HCT116 (cell line): ENCODE results near the gene CBL.

Experiments used
- CBX3 ChIP-seq: IDR thresholded peaks from 2 replicates; pipeline ENCODE4 v1.6.1; 2012; ENCODE audit warnings: low read depth
- EZH2 ChIP-seq: fragments of 200-600 bp; sonication (generic); IDR thresholded peaks from 2 replicates; pipeline ENCODE4 v1.6.1; 2017; ENCODE audit warnings: antibody characterized with exemption, mixed run types
- EZH2phosphoT487 ChIP-seq: fragments of 200-600 bp; IDR thresholded peaks from 2 replicates; pipeline ENCODE4 v1.6.1; 2018; ENCODE audit warnings: antibody characterized with exemption, borderline replicate concordance
- POLR2A ChIP-seq: IDR thresholded peaks from 2 replicates; pipeline ENCODE4 v1.7.0; 2011; ENCODE audit warnings: borderline replicate concordance; ENCODE audit not compliant: insufficient read depth, insufficient read length; ENCODE audit errors: extremely low read depth
- POLR2AphosphoS5 ChIP-seq: IDR thresholded peaks from 2 replicates; pipeline ENCODE4 v1.6.1; 2011; ENCODE audit warnings: mild to moderate bottlenecking, low read depth, low read length, moderate library complexity
- RAD21 ChIP-seq: IDR thresholded peaks from 2 replicates; pipeline ENCODE4 v1.6.1; 2012; ENCODE audit warnings: low read depth, mild to moderate bottlenecking
- SIN3A ChIP-seq: IDR thresholded peaks from 2 replicates; pipeline ENCODE4 v1.6.1; 2012; ENCODE audit warnings: low read depth
- SP1 ChIP-seq: IDR thresholded peaks from 2 replicates; pipeline ENCODE4 v1.6.1; 2012; ENCODE audit warnings: low read depth
- SRF ChIP-seq: IDR thresholded peaks from 2 replicates; pipeline ENCODE4 v1.6.1; 2012; ENCODE audit warnings: low read depth
- YY1 ChIP-seq: IDR thresholded peaks from 2 replicates; pipeline ENCODE4 v1.6.1; 2011; ENCODE audit warnings: low read length, low read depth, moderate library complexity, mild to moderate bottlenecking; ENCODE audit not compliant: insufficient replicate concordance; ENCODE audit errors: extremely low read depth
- ZNF274 ChIP-seq: fragments of 200-500 bp; sonication (Bioruptor generic); IDR thresholded peaks from 2 replicates; pipeline ENCODE4 v1.6.1; 2014; ENCODE audit warnings: mild to moderate bottlenecking, low read depth, low read length, inconsistent platforms
- TF ChIP-seq, protein P1 (sequence below), 3 experiments: fragments of 200-600 bp in 1 of 3; sonication (generic) in 1 of 3; IDR thresholded peaks in 2 of 3; conservative IDR thresholded peaks in 1 of 3; 2 replicates each; pipeline ENCODE4 v1.5.1; 2012 to 2017; ENCODE audit warnings: low read depth in 2 of 3, low read length in 2 of 3, antibody characterized with exemption in 1 of 3, borderline replicate concordance in 1 of 3, control low read depth in 1 of 3, mild to moderate bottlenecking in 1 of 3, mixed read lengths in 1 of 3, mixed run types in 1 of 3, moderate library complexity in 1 of 3; ENCODE audit not compliant: insufficient read depth in 1 of 3
- TF ChIP-seq, protein P2 (sequence below): IDR thresholded peaks from 2 replicates; pipeline ENCODE4 v1.6.1; 2012; ENCODE audit warnings: low read depth
- TF ChIP-seq, protein P3 (sequence below): IDR thresholded peaks from 2 replicates; pipeline ENCODE4 v1.6.1; 2012

DNA sequence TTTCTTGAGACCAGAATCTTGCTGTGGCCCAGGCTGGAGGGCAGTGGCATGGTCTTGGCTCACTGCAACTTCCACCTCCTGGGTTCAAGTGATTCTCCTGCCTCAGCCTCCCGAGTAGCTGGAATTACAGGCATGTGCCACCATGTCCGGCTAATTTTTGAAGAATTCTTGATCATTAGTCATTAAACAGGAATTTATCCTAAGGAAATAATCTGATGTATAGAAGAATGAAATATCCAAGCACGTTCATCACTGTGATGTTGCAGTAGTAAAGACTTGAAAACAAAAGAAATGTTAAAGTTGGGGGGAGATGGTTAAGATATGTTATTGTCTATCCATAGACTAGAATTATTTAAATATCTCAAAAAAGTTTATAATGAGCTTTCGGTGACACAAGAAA is 23.6 kb downstream of the CBL start:
- TF ChIP-seq, protein P1, sequence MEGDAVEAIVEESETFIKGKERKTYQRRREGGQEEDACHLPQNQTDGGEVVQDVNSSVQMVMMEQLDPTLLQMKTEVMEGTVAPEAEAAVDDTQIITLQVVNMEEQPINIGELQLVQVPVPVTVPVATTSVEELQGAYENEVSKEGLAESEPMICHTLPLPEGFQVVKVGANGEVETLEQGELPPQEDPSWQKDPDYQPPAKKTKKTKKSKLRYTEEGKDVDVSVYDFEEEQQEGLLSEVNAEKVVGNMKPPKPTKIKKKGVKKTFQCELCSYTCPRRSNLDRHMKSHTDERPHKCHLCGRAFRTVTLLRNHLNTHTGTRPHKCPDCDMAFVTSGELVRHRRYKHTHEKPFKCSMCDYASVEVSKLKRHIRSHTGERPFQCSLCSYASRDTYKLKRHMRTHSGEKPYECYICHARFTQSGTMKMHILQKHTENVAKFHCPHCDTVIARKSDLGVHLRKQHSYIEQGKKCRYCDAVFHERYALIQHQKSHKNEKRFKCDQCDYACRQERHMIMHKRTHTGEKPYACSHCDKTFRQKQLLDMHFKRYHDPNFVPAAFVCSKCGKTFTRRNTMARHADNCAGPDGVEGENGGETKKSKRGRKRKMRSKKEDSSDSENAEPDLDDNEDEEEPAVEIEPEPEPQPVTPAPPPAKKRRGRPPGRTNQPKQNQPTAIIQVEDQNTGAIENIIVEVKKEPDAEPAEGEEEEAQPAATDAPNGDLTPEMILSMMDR (IDR thresholded peaks at IDR 0.05 in 2 of 3, conservative IDR thresholded peaks at IDR 0.05 in 1 of 3; ENCODE audit: borderline replicate concordance in 1 of 3, insufficient read depth in 1 of 3, low read depth in 2 of 3, low read length in 2 of 3) = no peak
- TF ChIP-seq EZH2phosphoT487 (no peak), POLR2AphosphoS5 (no peak), POLR2A (no peak), SIN3A (no peak), CBX3 (no peak), ZNF274 (no peak), EZH2 (no peak), RAD21 (no peak), SRF (no peak), YY1 (no peak), SP1 (no peak)
- TF ChIP-seq, protein P2, sequence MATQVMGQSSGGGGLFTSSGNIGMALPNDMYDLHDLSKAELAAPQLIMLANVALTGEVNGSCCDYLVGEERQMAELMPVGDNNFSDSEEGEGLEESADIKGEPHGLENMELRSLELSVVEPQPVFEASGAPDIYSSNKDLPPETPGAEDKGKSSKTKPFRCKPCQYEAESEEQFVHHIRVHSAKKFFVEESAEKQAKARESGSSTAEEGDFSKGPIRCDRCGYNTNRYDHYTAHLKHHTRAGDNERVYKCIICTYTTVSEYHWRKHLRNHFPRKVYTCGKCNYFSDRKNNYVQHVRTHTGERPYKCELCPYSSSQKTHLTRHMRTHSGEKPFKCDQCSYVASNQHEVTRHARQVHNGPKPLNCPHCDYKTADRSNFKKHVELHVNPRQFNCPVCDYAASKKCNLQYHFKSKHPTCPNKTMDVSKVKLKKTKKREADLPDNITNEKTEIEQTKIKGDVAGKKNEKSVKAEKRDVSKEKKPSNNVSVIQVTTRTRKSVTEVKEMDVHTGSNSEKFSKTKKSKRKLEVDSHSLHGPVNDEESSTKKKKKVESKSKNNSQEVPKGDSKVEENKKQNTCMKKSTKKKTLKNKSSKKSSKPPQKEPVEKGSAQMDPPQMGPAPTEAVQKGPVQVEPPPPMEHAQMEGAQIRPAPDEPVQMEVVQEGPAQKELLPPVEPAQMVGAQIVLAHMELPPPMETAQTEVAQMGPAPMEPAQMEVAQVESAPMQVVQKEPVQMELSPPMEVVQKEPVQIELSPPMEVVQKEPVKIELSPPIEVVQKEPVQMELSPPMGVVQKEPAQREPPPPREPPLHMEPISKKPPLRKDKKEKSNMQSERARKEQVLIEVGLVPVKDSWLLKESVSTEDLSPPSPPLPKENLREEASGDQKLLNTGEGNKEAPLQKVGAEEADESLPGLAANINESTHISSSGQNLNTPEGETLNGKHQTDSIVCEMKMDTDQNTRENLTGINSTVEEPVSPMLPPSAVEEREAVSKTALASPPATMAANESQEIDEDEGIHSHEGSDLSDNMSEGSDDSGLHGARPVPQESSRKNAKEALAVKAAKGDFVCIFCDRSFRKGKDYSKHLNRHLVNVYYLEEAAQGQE = no peak
- TF ChIP-seq, protein P3, sequence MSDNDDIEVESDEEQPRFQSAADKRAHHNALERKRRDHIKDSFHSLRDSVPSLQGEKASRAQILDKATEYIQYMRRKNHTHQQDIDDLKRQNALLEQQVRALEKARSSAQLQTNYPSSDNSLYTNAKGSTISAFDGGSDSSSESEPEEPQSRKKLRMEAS = no peak
